DOHH2 (cell line): ENCODE measurements around the gene OCLN.
"Not testable (repeated sequence)": the region's sequence is repeated elsewhere in the genome, so short reads cannot be mapped to it uniquely, and the experiment has no call there.

Source experiments
- H3F3A ChIP-seq: fragments of 200-600 bp; sonication (generic), shearing (Covaris generic); 2 replicates; pipeline ENCODE4 v1.6.0; 2016; ENCODE audit warnings: antibody characterized with exemption, mild to moderate bottlenecking; ENCODE audit not compliant: control insufficient read depth, insufficient read depth
- H3K27ac ChIP-seq: fragments of 200-600 bp; sonication (generic); 2 replicates; pipeline ENCODE4 v1.5.1; 2014; ENCODE audit warnings: low read depth, mild to moderate bottlenecking, low read length, moderate library complexity
- H3K27me3 ChIP-seq: fragments of 200-600 bp; sonication (generic); 2 replicates; pipeline ENCODE4 v1.6.1; 2014; ENCODE audit warnings: mild to moderate bottlenecking, low read length, mixed read lengths; ENCODE audit not compliant: control insufficient read depth
- H3K36me3 ChIP-seq: fragments of 200-600 bp; sonication (generic); 2 replicates; pipeline ENCODE4 v1.6.1; 2014; ENCODE audit warnings: mild to moderate bottlenecking, low read length, moderate library complexity, mixed read lengths; ENCODE audit not compliant: control insufficient read depth
- H3K4me1 ChIP-seq: fragments of 200-600 bp; sonication (generic); 2 replicates; pipeline ENCODE4 v1.6.1; 2014; ENCODE audit warnings: mild to moderate bottlenecking, low read length, mixed read lengths; ENCODE audit not compliant: control insufficient read depth
- H3K4me2 ChIP-seq: fragments of 200-600 bp; sonication (generic); 2 replicates; pipeline ENCODE4 v1.6.0; 2014; ENCODE audit warnings: mild to moderate bottlenecking, low read length, moderate library complexity
- H3K4me3 ChIP-seq: fragments of 200-600 bp; sonication (generic); 2 replicates; pipeline ENCODE4 v1.5.1; 2014; ENCODE audit warnings: mild to moderate bottlenecking, low read length, mixed read lengths
- H3K79me2 ChIP-seq: fragments of 200-600 bp; sonication (generic); 2 replicates; pipeline ENCODE4 v1.6.1; 2014; ENCODE audit warnings: mild to moderate bottlenecking, low read length, mixed read lengths; ENCODE audit not compliant: control insufficient read depth
- H3K9me2 ChIP-seq: fragments of 200-600 bp; sonication (generic); replicated peaks from 2 replicates; pipeline ENCODE4 v1.6.1; 2014; ENCODE audit warnings: mild to moderate bottlenecking, low read length, mixed read lengths; ENCODE audit not compliant: control insufficient read depth
- H3K9me3 ChIP-seq: fragments of 200-600 bp; sonication (generic); 2 replicates; pipeline ENCODE4 v1.6.1; 2014; ENCODE audit warnings: antibody characterized with exemption, low read length, mixed read lengths; ENCODE audit not compliant: control insufficient read depth, insufficient read depth
- H4K20me1 ChIP-seq: fragments of 200-600 bp; sonication (generic); 2 replicates; pipeline ENCODE4 v1.6.0; 2014; ENCODE audit warnings: low read depth, mild to moderate bottlenecking, antibody characterized with exemption, low read length, moderate library complexity; ENCODE audit not compliant: control insufficient read depth, insufficient read depth
- EZH2phosphoT487 ChIP-seq: fragments of 200-600 bp; sonication (generic); IDR thresholded peaks from 2 replicates; pipeline ENCODE4 v1.6.1; 2017; ENCODE audit warnings: borderline replicate concordance, mild to moderate bottlenecking, antibody characterized with exemption, low read length, moderate library complexity, mixed read lengths
- TF ChIP-seq, protein P1 (sequence below): fragments of 200-600 bp; sonication (generic); IDR thresholded peaks from one replicate; pipeline ENCODE4 v1.5.1; 2014; ENCODE audit warnings: antibody characterized with exemption, mild to moderate bottlenecking, low read depth, low read length; ENCODE audit not compliant: poor library complexity, severe bottlenecking

Gene OCLN

DNA sequence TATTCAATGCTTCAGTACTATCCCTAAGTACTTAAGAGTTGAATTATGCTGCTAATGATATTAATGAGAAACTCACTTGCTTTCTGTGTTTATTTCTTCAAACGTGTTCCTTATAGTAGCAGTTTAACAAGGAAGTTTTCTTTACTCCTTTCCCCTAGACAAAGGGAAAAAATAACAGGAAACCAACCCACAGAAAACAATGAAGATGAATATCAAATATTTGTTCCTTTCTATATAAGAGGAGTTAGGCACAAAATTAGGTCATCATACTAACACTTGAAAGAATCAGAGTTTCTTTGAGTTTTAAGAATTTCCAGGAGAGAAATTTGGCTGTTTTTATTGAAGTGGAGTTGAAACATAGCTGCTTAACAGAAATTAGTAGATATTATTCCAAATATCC lies 15.4 kb upstream of the OCLN start:
- H3K4me2 ChIP-seq = no peak overlapping the region
- H3K4me3 ChIP-seq = no peak overlapping the region
- no peaks in the 10 kb centered on the region for H3K9me2 ChIP-seq
- no peak overlapping the region for H3K27ac ChIP-seq
- H3K4me1 ChIP-seq = no peaks in the 10 kb centered on the region
- no peaks in the 10 kb centered on the region for H3K9me3 ChIP-seq
- H3K36me3 ChIP-seq = no peaks in the 10 kb centered on the region
- H4K20me1 ChIP-seq = no peaks in the 10 kb centered on the region
- TF ChIP-seq, protein P1, sequence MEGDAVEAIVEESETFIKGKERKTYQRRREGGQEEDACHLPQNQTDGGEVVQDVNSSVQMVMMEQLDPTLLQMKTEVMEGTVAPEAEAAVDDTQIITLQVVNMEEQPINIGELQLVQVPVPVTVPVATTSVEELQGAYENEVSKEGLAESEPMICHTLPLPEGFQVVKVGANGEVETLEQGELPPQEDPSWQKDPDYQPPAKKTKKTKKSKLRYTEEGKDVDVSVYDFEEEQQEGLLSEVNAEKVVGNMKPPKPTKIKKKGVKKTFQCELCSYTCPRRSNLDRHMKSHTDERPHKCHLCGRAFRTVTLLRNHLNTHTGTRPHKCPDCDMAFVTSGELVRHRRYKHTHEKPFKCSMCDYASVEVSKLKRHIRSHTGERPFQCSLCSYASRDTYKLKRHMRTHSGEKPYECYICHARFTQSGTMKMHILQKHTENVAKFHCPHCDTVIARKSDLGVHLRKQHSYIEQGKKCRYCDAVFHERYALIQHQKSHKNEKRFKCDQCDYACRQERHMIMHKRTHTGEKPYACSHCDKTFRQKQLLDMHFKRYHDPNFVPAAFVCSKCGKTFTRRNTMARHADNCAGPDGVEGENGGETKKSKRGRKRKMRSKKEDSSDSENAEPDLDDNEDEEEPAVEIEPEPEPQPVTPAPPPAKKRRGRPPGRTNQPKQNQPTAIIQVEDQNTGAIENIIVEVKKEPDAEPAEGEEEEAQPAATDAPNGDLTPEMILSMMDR = no peak
- no peak for TF ChIP-seq EZH2phosphoT487
- no peaks in the 10 kb centered on the region for H3K79me2 ChIP-seq
- no peaks in the 10 kb centered on the region for H3K27me3 ChIP-seq
- no peaks in the 10 kb centered on the region for H3F3A ChIP-seq

DNA sequence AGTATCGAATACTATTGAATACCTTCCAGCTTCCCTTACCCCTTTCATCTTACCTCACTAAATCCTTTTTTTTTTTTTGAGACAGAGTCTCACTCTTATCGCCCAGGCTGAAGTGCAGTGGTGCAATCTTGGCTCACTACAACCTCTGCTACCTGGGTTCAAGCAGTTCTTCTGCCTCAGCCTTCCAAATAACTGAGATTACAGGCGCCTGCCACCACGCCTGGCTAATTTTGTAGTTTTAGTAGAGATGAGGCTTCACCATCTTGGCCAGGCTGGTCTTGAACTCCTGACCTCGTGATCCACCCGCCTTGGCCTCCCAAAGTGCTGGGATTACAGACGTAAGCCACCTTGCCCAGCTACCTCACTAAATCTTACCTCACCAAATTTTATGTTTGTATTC lies 14.3 kb upstream of the OCLN start:
- H3K9me2 ChIP-seq, H3K9me3 ChIP-seq, H3K27ac ChIP-seq, H3K4me1 ChIP-seq, H3K27me3 ChIP-seq, H3K79me2 ChIP-seq, H3K36me3 ChIP-seq, H3K4me2 ChIP-seq, H4K20me1 ChIP-seq, H3F3A ChIP-seq, H3K4me3 ChIP-seq: not testable (repeated sequence)

DNA sequence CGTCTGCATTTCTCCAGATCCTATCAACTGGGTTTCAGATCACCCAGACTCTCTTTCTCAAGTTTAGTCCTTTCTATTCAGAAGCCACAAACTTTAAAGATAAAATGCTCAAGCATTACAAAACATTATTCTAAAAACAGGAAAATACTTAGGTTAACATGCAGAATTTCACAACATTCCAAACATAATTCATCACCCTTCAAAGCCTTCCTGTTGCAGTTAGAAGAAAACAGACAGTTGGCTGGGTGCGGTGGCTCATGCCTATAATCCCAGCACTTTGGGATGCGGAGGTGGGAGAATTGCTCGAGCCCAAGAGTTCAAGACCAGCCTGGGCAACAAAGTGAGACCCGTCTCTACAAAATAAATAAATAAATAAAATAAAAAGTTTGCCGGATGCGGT lies 7.7 kb upstream of the OCLN start:
- H3K27ac ChIP-seq = no peak overlapping the region
- no peaks in the 10 kb centered on the region for H4K20me1 ChIP-seq
- no peaks in the 10 kb centered on the region for H3K79me2 ChIP-seq
- no peaks in the 10 kb centered on the region for H3K36me3 ChIP-seq
- H3K27me3 ChIP-seq = no peaks in the 10 kb centered on the region
- no peaks in the 10 kb centered on the region for H3K9me2 ChIP-seq
- TF ChIP-seq, protein P1 = no peak
- TF ChIP-seq EZH2phosphoT487 = no peak
- H3F3A ChIP-seq = no peaks in the 10 kb centered on the region
- H3K4me1 ChIP-seq = no peaks in the 10 kb centered on the region
- H3K4me2 ChIP-seq = no peak overlapping the region
- no peaks in the 10 kb centered on the region for H3K9me3 ChIP-seq
- no peak overlapping the region for H3K4me3 ChIP-seq

DNA sequence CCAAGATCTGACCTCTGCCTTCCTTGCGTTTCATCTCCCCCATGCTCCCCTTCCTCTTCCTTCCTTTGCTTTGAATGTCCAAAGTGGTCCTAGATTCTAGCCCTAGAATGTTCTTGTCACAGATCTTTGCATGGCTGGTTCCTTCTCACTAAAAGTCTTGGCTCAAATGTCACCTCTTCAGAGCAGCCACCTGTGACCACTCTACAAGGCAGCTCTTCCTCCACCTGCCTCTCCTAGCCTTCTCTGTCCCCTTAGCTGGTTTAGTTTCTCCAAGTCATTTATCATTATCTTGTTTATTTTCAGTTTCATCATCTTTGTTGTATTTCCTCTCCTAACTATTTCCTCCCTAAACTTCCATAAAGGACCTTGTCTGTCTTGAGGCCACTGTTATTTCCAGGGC lies 7.1 kb upstream of the OCLN start:
- H3K4me2 ChIP-seq = no peak overlapping the region
- no peak for TF ChIP-seq EZH2phosphoT487
- TF ChIP-seq, protein P1 = no peak

More for the DNA sequence above, 7.1 kb upstream of the OCLN start:
- H3K9me2 ChIP-seq = no peaks in the 10 kb centered on the region
- no peaks in the 10 kb centered on the region for H3F3A ChIP-seq
- no peaks in the 10 kb centered on the region for H3K36me3 ChIP-seq
- no peaks in the 10 kb centered on the region for H3K4me1 ChIP-seq
- H3K79me2 ChIP-seq = no peaks in the 10 kb centered on the region
- H3K27ac ChIP-seq = no peak overlapping the region
- peaks cover under 1% of the 10 kb centered on the region; the same call in 1 of the 2 replicates for H3K27me3 ChIP-seq
- no peaks in the 10 kb centered on the region for H3K9me3 ChIP-seq
- H4K20me1 ChIP-seq = no peaks in the 10 kb centered on the region
- no peak overlapping the region for H3K4me3 ChIP-seq
